Measurements from ENCODE around the gene NXN.
A peak's percentile ranks its signal among the peaks of the same experiment; 100 is the strongest.
"Not testable (repeated sequence)": the region's sequence is repeated elsewhere in the genome, so short reads cannot be mapped to it uniquely, and the experiment has no call there.

The NXN gene

GRCh38 chr17:789160-789840, 190.3 kb downstream of the NXN start:
- H3K4me3 ChIP-seq (ENCODE audit: low read depth, low read length) = no peak overlapping the region
- TF ChIP-seq CTCF (IDR thresholded peaks at IDR 0.05; ENCODE audit: low read depth, low read length) = no peak

- no peak for TF ChIP-seq CTCF (IDR thresholded peaks at IDR 0.05; ENCODE audit: low read depth, low read length)
These were observed 191.0 kb downstream of the NXN start for GRCh38 chr17:788551-788950.

GRCh38 chr17:787641-788221, 191.8 kb downstream of the NXN start:
- H3K4me3 ChIP-seq (ENCODE audit: low read depth, low read length) = no peak overlapping the region
- no peak for TF ChIP-seq CTCF (IDR thresholded peaks at IDR 0.05; ENCODE audit: low read depth, low read length)

More at GRCh38 chr17:788551-788950, 191.0 kb downstream of the NXN start:
- no peak overlapping the region for H3K4me3 ChIP-seq (ENCODE audit: low read depth, low read length)

- H3K4me3 ChIP-seq (ENCODE audit: low read depth, low read length) = not testable (repeated sequence)
These were observed 193.7 kb downstream of the NXN start for GRCh38 chr17:785901-786300.

- no peak overlapping the region for H3K4me3 ChIP-seq (ENCODE audit: low read depth, low read length)
- no peak for TF ChIP-seq CTCF (IDR thresholded peaks at IDR 0.05; ENCODE audit: low read depth, low read length)
These were observed 195.4 kb downstream of the NXN start for GRCh38 chr17:784143-784542.

GRCh38 chr17:781805-782731, 197.5 kb downstream of the NXN start, which contains the start of the genes GLOD4 and MRM3:
Gene GLOD4, minus strand, starts transcription at chr17:782280. Its CDS starts 25 bp downstream, at chr17:782255.
Gene MRM3, plus strand, starts transcription at chr17:782353. Its CDS starts 26 bp downstream, at chr17:782379.
- H3K4me3 ChIP-seq (ENCODE audit: low read depth, low read length) = peak within 1 kb of the TSS; percentile 99
- peak; percentile 7; the same call in 1 of the 2 replicates for TF ChIP-seq CTCF (IDR thresholded peaks at IDR 0.05; ENCODE audit: low read depth, low read length)

GRCh38 chr17:778096-778495, 201.5 kb downstream of the NXN start:
- no peak overlapping the region for H3K4me3 ChIP-seq (ENCODE audit: low read depth, low read length)
- TF ChIP-seq CTCF (IDR thresholded peaks at IDR 0.05; ENCODE audit: low read depth, low read length) = no peak

Measured in WI38 (cell line).